ENCODE results near the gene PLEKHA6.

Gene PLEKHA6

GRCh38 chr1:204254031-204254661, 105.6 kb downstream of the PLEKHA6 start:
- H3K4me2 ChIP-seq (ENCODE audit: low read depth, low read length), result no peak overlapping the region
- no peaks in the 10 kb centered on the region for H3K36me3 ChIP-seq (replicated peaks; ENCODE audit: insufficient read depth, low read length)
- no peak overlapping the region for H2AFZ ChIP-seq (ENCODE audit: low read length)
- DNase-seq, result no peak
- no peaks in the 10 kb centered on the region for H4K20me1 ChIP-seq (ENCODE audit: insufficient read depth, low read length)
- TF ChIP-seq EZH2 (optimal IDR thresholded peaks at IDR 0.05; ENCODE audit: low read depth, low read length), result no peak
- no peak for TF ChIP-seq CTCF (IDR thresholded peaks at IDR 0.05; ENCODE audit: low read length)
- TF ChIP-seq EZH2phosphoT487 (IDR thresholded peaks at IDR 0.05; ENCODE audit: low read length), result no peak
- no peaks in the 10 kb centered on the region for H3K79me2 ChIP-seq (ENCODE audit: low read length)
- H3K27me3 ChIP-seq (replicated peaks; ENCODE audit: insufficient read depth, low read length), result no peaks in the 10 kb centered on the region
- H3K4me3 ChIP-seq (ENCODE audit: low read length), result no peak overlapping the region
- H3F3A ChIP-seq (ENCODE audit: insufficient read depth, low read length), result no peaks in the 10 kb centered on the region
- H3K4me1 ChIP-seq (ENCODE audit: low read length), result no peaks in the 10 kb centered on the region
- no peak overlapping the region for H3K9ac ChIP-seq (ENCODE audit: low read length)
- no peaks in the 10 kb centered on the region for H3K9me2 ChIP-seq (replicated peaks; ENCODE audit: insufficient read depth, low read length)
- no peaks in the 10 kb centered on the region for H3K9me3 ChIP-seq (replicated peaks; ENCODE audit: insufficient read depth, low read length)
- H3K27ac ChIP-seq (ENCODE audit: low read length), result no peak overlapping the region

GRCh38 chr1:204251926-204252689, 107.6 kb downstream of the PLEKHA6 start:
- Histone ChIP-seq H2AFZ (ENCODE audit: low read length) (no peak overlapping the region), H3K36me3 (replicated peaks; ENCODE audit: insufficient read depth, low read length) (no peaks in the 10 kb centered on the region), H3K9me2 (replicated peaks; ENCODE audit: insufficient read depth, low read length) (no peaks in the 10 kb centered on the region), H3K4me3 (ENCODE audit: low read length) (no peak overlapping the region), H3K9ac (ENCODE audit: low read length) (no peak overlapping the region), H3K27ac (ENCODE audit: low read length) (no peak overlapping the region), H3K27me3 (replicated peaks; ENCODE audit: insufficient read depth, low read length) (no peaks in the 10 kb centered on the region), H4K20me1 (ENCODE audit: insufficient read depth, low read length) (no peaks in the 10 kb centered on the region), H3K9me3 (replicated peaks; ENCODE audit: insufficient read depth, low read length) (no peaks in the 10 kb centered on the region), H3K79me2 (ENCODE audit: low read length) (no peaks in the 10 kb centered on the region), H3K4me1 (ENCODE audit: low read length) (no peaks in the 10 kb centered on the region), H3F3A (ENCODE audit: insufficient read depth, low read length) (no peaks in the 10 kb centered on the region), H3K4me2 (ENCODE audit: low read depth, low read length) (no peak overlapping the region)
- TF ChIP-seq EZH2phosphoT487 (IDR thresholded peaks at IDR 0.05; ENCODE audit: low read length) (no peak), EZH2 (optimal IDR thresholded peaks at IDR 0.05; ENCODE audit: low read depth, low read length) (no peak), CTCF (IDR thresholded peaks at IDR 0.05; ENCODE audit: low read length) (no peak)
- no peak for DNase-seq

GRCh38 chr1:204251286-204251685, 108.4 kb downstream of the PLEKHA6 start:
- H3K4me2 ChIP-seq (ENCODE audit: low read depth, low read length), result no peak overlapping the region
- TF ChIP-seq EZH2 (optimal IDR thresholded peaks at IDR 0.05; ENCODE audit: low read depth, low read length) (no peak), CTCF (IDR thresholded peaks at IDR 0.05; ENCODE audit: low read length) (no peak), EZH2phosphoT487 (IDR thresholded peaks at IDR 0.05; ENCODE audit: low read length) (no peak)
- H3K9ac ChIP-seq (ENCODE audit: low read length), result no peak overlapping the region
- H3K9me2 ChIP-seq (replicated peaks; ENCODE audit: insufficient read depth, low read length), result no peaks in the 10 kb centered on the region
- H2AFZ ChIP-seq (ENCODE audit: low read length), result no peak overlapping the region
- no peaks in the 10 kb centered on the region for H4K20me1 ChIP-seq (ENCODE audit: insufficient read depth, low read length)
- H3K27ac ChIP-seq (ENCODE audit: low read length), result no peak overlapping the region
- no peaks in the 10 kb centered on the region for H3F3A ChIP-seq (ENCODE audit: insufficient read depth, low read length)
- H3K27me3 ChIP-seq (replicated peaks; ENCODE audit: insufficient read depth, low read length), result no peaks in the 10 kb centered on the region
- no peaks in the 10 kb centered on the region for H3K79me2 ChIP-seq (ENCODE audit: low read length)
- H3K4me3 ChIP-seq (ENCODE audit: low read length), result no peak overlapping the region
- no peaks in the 10 kb centered on the region for H3K36me3 ChIP-seq (replicated peaks; ENCODE audit: insufficient read depth, low read length)
- H3K4me1 ChIP-seq (ENCODE audit: low read length), result no peaks in the 10 kb centered on the region
- no peak for DNase-seq
- H3K9me3 ChIP-seq (replicated peaks; ENCODE audit: insufficient read depth, low read length), result no peaks in the 10 kb centered on the region

Measured in MM.1S (cell line).